ENCODE results near the gene MICAL3.

The MICAL3 gene

GRCh38 chr22:17866621-17867020 is 157.7 kb downstream of the MICAL3 start:
- H3K79me1 ChIP-seq (ENCODE audit: low read length) = no peaks in the 10 kb centered on the region
- no peak overlapping the region for H4K5ac ChIP-seq (ENCODE audit: low read length)
- H3K4ac ChIP-seq (ENCODE audit: low read depth, low read length) = no peak overlapping the region
- H3K4me1 ChIP-seq (ENCODE audit: control insufficient read depth, low read depth, low read length) = no peaks in the 10 kb centered on the region
- H2AK5ac ChIP-seq (ENCODE audit: low read length) = no peak overlapping the region
- no peak overlapping the region for H2BK15ac ChIP-seq (replicated peaks; ENCODE audit: low read depth)
- H3K4me3 ChIP-seq (ENCODE audit: low read length) = no peak overlapping the region
- H3K27me3 ChIP-seq (ENCODE audit: insufficient read depth, low read length, poor library complexity) = no peaks in the 10 kb centered on the region
- no peaks in the 10 kb centered on the region for H3K79me2 ChIP-seq (ENCODE audit: control insufficient read depth, insufficient read depth, low read length)
- WGBS (ENCODE audit: extremely low coverage, insufficient coverage, low lambda C conversion rate) = no CpG with 5 or more reads among the region's 7 CpGs
- no peak overlapping the region for H2BK120ac ChIP-seq (ENCODE audit: low read depth, low read length)
- DNase-seq = no peak
- no peak overlapping the region for H3K4me2 ChIP-seq (ENCODE audit: low read length)
- H2BK5ac ChIP-seq (ENCODE audit: low read length) = no peak overlapping the region
- H4K8ac ChIP-seq (ENCODE audit: low read depth, low read length) = no peak overlapping the region
- H3K9ac ChIP-seq (ENCODE audit: low read length) = no peak overlapping the region
- H3K18ac ChIP-seq (ENCODE audit: low read length) = no peak overlapping the region
- no peak overlapping the region for H3K27ac ChIP-seq (ENCODE audit: low read depth, low read length)
- H3K56ac ChIP-seq (ENCODE audit: low read length) = no peak overlapping the region
- peaks cover 9% of the 10 kb centered on the region for H3K36me3 ChIP-seq (ENCODE audit: control insufficient read depth, insufficient read depth, low read length)
- H3K23ac ChIP-seq (ENCODE audit: low read length) = no peak overlapping the region

- no peak overlapping the region for H2AK5ac ChIP-seq (ENCODE audit: low read length)
- DNase-seq = no peak
- H3K4me3 ChIP-seq (ENCODE audit: low read length) = no peak overlapping the region
- no peaks in the 10 kb centered on the region for H3K4me1 ChIP-seq (ENCODE audit: control insufficient read depth, low read depth, low read length)
- no peaks in the 10 kb centered on the region for H3K79me2 ChIP-seq (ENCODE audit: control insufficient read depth, insufficient read depth, low read length)
- H3K79me1 ChIP-seq (ENCODE audit: low read length) = no peaks in the 10 kb centered on the region
- H3K18ac ChIP-seq (ENCODE audit: low read length) = no peak overlapping the region
- no peak overlapping the region for H2BK5ac ChIP-seq (ENCODE audit: low read length)
- no peak overlapping the region for H3K9ac ChIP-seq (ENCODE audit: low read length)
- H2BK15ac ChIP-seq (replicated peaks; ENCODE audit: low read depth) = no peak overlapping the region
- H3K36me3 ChIP-seq (ENCODE audit: control insufficient read depth, insufficient read depth, low read length) = peaks cover 9% of the 10 kb centered on the region
- H3K4ac ChIP-seq (ENCODE audit: low read depth, low read length) = no peak overlapping the region
- no peak overlapping the region for H3K56ac ChIP-seq (ENCODE audit: low read length)
- no peaks in the 10 kb centered on the region for H3K27me3 ChIP-seq (ENCODE audit: insufficient read depth, low read length, poor library complexity)
- no peak overlapping the region for H4K5ac ChIP-seq (ENCODE audit: low read length)
- no peak overlapping the region for H3K27ac ChIP-seq (ENCODE audit: low read depth, low read length)
- H4K8ac ChIP-seq (ENCODE audit: low read depth, low read length) = no peak overlapping the region
- WGBS (ENCODE audit: extremely low coverage, insufficient coverage, low lambda C conversion rate) = no CpG with 5 or more reads among the region's 5 CpGs
- H3K23ac ChIP-seq (ENCODE audit: low read length) = no peak overlapping the region
- no peak overlapping the region for H2BK120ac ChIP-seq (ENCODE audit: low read depth, low read length)
- no peak overlapping the region for H3K4me2 ChIP-seq (ENCODE audit: low read length)
Observed at GRCh38 chr22:17866127-17866526, 158.2 kb downstream of the MICAL3 start.

GRCh38 chr22:17865183-17866055 is 158.9 kb downstream of the MICAL3 start:
- Histone ChIP-seq H3K4ac (ENCODE audit: low read depth, low read length) (no peak overlapping the region), H3K4me2 (ENCODE audit: low read length) (no peak overlapping the region), H4K8ac (ENCODE audit: low read depth, low read length) (no peak overlapping the region), H3K56ac (ENCODE audit: low read length) (no peak overlapping the region), H3K36me3 (ENCODE audit: control insufficient read depth, insufficient read depth, low read length) (peaks cover 7% of the 10 kb centered on the region), H3K4me3 (ENCODE audit: low read length) (no peak overlapping the region), H3K27me3 (ENCODE audit: insufficient read depth, low read length, poor library complexity) (no peaks in the 10 kb centered on the region), H3K18ac (ENCODE audit: low read length) (no peak overlapping the region), H3K79me2 (ENCODE audit: control insufficient read depth, insufficient read depth, low read length) (no peaks in the 10 kb centered on the region), H2BK5ac (ENCODE audit: low read length) (no peak overlapping the region), H3K23ac (ENCODE audit: low read length) (no peak overlapping the region), H3K9ac (ENCODE audit: low read length) (no peak overlapping the region), H3K79me1 (ENCODE audit: low read length) (no peaks in the 10 kb centered on the region), H3K4me1 (ENCODE audit: control insufficient read depth, low read depth, low read length) (no peaks in the 10 kb centered on the region), H4K5ac (ENCODE audit: low read length) (no peak overlapping the region), H2BK15ac (replicated peaks; ENCODE audit: low read depth) (no peak overlapping the region), H2AK5ac (ENCODE audit: low read length) (no peak overlapping the region), H3K27ac (ENCODE audit: low read depth, low read length) (no peak overlapping the region), H2BK120ac (ENCODE audit: low read depth, low read length) (no peak overlapping the region)
- no peak for DNase-seq
- WGBS (ENCODE audit: extremely low coverage, insufficient coverage, low lambda C conversion rate) = no CpG with 5 or more reads among the region's 23 CpGs

GRCh38 chr22:17864398-17865182 is 159.8 kb downstream of the MICAL3 start:
- H3K9ac ChIP-seq (ENCODE audit: low read length) = no peak overlapping the region
- H3K27me3 ChIP-seq (ENCODE audit: insufficient read depth, low read length, poor library complexity) = no peaks in the 10 kb centered on the region
- no peaks in the 10 kb centered on the region for H3K79me1 ChIP-seq (ENCODE audit: low read length)
- no peak overlapping the region for H3K4me3 ChIP-seq (ENCODE audit: low read length)
- H3K56ac ChIP-seq (ENCODE audit: low read length) = no peak overlapping the region
- no peak for DNase-seq
- no peak overlapping the region for H2BK15ac ChIP-seq (replicated peaks; ENCODE audit: low read depth)
- no peak overlapping the region for H3K4ac ChIP-seq (ENCODE audit: low read depth, low read length)
- H2BK120ac ChIP-seq (ENCODE audit: low read depth, low read length) = no peak overlapping the region
- WGBS (ENCODE audit: extremely low coverage, insufficient coverage, low lambda C conversion rate) = no CpG with 5 or more reads among the region's 27 CpGs
- no peaks in the 10 kb centered on the region for H3K79me2 ChIP-seq (ENCODE audit: control insufficient read depth, insufficient read depth, low read length)
- no peak overlapping the region for H4K8ac ChIP-seq (ENCODE audit: low read depth, low read length)
- no peaks in the 10 kb centered on the region for H3K4me1 ChIP-seq (ENCODE audit: control insufficient read depth, low read depth, low read length)
- no peak overlapping the region for H4K5ac ChIP-seq (ENCODE audit: low read length)
- no peak overlapping the region for H2BK5ac ChIP-seq (ENCODE audit: low read length)
- no peak overlapping the region for H3K18ac ChIP-seq (ENCODE audit: low read length)
- H3K23ac ChIP-seq (ENCODE audit: low read length) = no peak overlapping the region
- peaks cover 4% of the 10 kb centered on the region for H3K36me3 ChIP-seq (ENCODE audit: control insufficient read depth, insufficient read depth, low read length)
- H3K4me2 ChIP-seq (ENCODE audit: low read length) = no peak overlapping the region
- H3K27ac ChIP-seq (ENCODE audit: low read depth, low read length) = no peak overlapping the region
- no peak overlapping the region for H2AK5ac ChIP-seq (ENCODE audit: low read length)

GRCh38 chr22:17862646-17863181 is 161.6 kb downstream of the MICAL3 start:
- Histone ChIP-seq H3K79me1 (ENCODE audit: low read length) (no peaks in the 10 kb centered on the region), H4K5ac (ENCODE audit: low read length) (no peak overlapping the region), H3K9ac (ENCODE audit: low read length) (no peak overlapping the region), H3K4me1 (ENCODE audit: control insufficient read depth, low read depth, low read length) (no peaks in the 10 kb centered on the region), H3K27ac (ENCODE audit: low read depth, low read length) (no peak overlapping the region), H3K79me2 (ENCODE audit: control insufficient read depth, insufficient read depth, low read length) (no peaks in the 10 kb centered on the region), H3K4ac (ENCODE audit: low read depth, low read length) (no peak overlapping the region), H3K18ac (ENCODE audit: low read length) (no peak overlapping the region), H2BK5ac (ENCODE audit: low read length) (no peak overlapping the region), H2BK15ac (replicated peaks; ENCODE audit: low read depth) (no peak overlapping the region), H3K4me2 (ENCODE audit: low read length) (no peak overlapping the region), H3K56ac (ENCODE audit: low read length) (no peak overlapping the region), H2BK120ac (ENCODE audit: low read depth, low read length) (no peak overlapping the region), H3K36me3 (ENCODE audit: control insufficient read depth, insufficient read depth, low read length) (peaks cover 2% of the 10 kb centered on the region), H3K27me3 (ENCODE audit: insufficient read depth, low read length, poor library complexity) (no peaks in the 10 kb centered on the region), H4K8ac (ENCODE audit: low read depth, low read length) (no peak overlapping the region), H2AK5ac (ENCODE audit: low read length) (no peak overlapping the region), H3K23ac (ENCODE audit: low read length) (no peak overlapping the region), H3K4me3 (ENCODE audit: low read length) (no peak overlapping the region)
- no CpG with 5 or more reads among the region's 9 CpGs for whole genome bisulfite sequencing (ENCODE audit: extremely low coverage, insufficient coverage, low lambda C conversion rate)
- no peak for DNase-seq

All from mesendoderm (in vitro differentiated cells).